GF-D8 (cell line): ENCODE data around the gene CACNA1B.
"Not testable (repeated sequence)": the region's sequence is repeated elsewhere in the genome, so short reads cannot be mapped to it uniquely, and the experiment has no call there.

ENCODE experiments used
- DNase-seq: peaks from one replicate; lab custom pipeline; 2025; lab: John Stamatoyannopoulos, UW

Gene CACNA1B

DNA sequence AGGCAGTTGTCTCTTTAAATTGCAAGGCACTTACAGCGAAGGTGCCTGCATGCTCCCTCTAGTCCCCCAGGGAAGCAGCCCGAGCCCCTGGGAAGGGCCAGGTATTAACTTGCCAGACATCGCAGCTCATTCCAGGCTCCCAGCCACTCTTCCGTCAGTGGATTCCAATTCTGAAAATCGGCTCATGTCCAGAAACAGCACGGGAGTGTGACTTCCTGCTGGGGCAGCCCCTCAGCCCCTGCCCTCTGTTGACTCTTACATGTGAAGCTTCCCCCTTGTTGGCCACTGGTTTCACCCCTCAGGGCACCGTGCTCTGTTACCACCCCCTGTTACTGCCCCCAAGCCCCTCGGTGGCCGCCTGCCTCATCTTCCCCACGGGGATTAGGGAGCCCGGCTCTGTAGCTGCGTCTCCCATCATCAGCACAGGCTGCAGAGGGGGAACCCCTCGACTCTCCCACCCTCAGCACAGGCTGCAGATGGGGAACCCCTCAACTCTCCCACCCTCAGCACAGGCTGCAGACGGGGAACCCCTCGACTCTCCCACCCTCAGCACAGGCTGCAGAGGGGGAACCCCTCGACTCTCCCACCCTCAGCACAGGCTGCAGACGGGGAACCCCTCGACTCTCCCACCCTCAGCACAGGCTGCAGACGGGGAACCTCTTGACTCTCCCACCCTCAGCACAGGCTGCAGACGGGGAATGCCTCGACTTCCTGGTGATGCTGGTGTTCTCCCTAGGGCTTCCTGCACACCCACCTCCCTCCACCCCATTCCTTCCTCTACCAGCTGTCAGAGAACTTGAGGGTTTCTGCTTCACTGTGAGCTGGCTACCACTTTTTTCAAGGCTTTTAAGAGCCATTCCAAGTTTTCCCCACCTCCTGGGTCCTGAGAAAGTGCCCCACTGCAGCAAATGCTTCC lies 11.1 kb upstream of the CACNA1B start:
- DNase-seq: no peak

DNA sequence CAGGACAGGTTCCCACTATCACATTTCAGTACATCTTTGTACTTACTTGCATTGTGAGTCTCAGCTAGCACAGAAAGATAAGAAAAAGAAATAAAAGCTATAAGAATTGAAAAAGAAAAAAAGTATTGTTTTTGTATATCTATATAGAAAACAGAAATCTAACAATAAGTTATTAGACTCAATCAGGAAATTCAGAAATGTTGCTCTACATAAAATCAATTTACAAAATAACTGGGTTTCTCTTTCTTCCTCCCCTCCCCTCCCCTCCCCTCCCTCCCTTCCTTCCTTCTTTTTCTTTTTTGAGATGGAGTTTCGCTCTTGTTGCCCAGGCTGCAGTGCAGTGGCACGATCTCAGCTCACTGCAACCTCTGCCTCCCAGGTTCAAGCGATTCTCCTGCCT lies 7.2 kb upstream of the CACNA1B start:
- DNase-seq: no peak

DNA sequence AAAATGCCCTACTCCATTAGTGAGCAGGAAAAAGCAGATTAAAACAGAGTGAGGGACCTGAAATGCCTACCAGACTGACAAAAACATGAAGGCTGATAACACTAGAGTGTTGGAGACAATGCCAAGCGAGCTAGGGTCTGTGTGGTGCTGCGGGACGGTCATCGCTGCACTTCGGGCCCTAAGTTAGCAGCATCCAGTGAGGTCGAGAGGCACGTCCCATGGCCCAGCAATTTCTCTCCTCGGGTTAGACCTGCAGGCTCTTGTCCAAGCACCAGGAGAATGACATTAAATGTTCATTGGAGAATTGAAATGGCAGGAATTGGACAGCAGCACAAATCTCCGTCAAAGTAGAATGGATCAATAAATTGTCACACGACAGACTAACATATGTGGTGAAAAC lies 5.3 kb upstream of the CACNA1B start:
- DNase-seq: no peak

DNA sequence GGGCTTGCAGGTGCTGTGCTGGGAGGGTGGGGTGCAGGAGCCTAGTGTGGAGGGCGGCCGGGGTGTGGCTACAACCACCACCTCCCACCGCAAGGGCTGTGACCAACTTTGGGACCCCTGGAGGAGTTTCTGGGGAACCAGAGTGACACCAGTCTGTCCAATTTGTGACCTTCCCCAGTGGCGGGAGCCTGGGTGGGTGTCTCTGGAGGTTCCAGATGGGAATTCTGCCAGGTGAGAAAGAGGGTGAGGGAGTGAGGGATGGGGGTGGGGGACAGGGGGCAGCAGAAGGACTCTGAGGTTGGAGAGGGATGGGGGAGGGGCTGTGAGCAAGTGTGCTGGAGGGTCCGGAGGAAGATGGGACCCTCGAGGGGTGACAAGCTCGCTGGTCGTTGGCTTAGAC lies 4.2 kb upstream of the CACNA1B start:
- no peak for DNase-seq

DNA sequence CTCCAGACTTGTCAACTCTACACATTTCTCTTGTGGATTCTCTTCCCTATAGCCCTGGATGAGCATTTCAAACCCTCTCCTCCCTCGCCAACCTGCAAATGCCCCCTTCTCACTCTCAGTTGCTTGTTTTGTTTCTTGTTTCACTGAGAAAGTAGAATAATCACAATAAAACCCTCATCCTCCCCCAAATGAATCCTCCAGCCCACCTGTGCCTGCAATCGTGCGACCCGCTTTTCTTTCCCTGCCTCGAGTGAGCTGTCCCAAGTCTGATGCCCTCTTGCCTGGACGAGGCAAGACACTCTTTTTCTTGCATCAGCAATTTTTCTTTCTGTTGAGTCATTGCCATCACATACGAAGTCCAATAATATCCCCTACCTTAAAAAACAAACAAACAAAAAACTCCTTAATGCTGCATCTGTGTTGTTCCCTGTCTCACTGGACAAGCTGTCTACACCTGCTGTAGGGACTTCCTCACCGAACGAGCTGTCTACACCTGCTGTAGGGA lies 3.7 kb upstream of the CACNA1B start:
- DNase-seq: no peak

DNA sequence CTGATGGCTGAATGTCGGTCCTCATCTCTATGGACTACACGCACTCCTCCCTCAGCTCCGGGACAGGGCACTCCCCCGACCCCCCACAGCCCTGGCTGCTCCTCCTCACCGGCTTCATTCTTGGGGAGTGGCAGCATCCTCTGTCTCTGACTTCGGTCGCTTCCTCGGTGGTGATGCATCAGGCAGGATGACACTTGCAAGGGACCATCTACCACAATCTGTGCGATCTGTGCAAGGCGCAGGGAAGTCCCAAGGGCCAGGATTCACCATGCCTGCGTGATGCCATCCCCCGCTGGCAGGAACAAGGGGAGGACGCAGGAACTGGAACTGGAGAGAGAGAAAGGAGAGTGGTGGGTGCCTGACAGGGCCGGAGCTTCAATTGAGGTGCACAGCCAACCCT lies 2.2 kb upstream of the CACNA1B start:
- no peak for DNase-seq

DNA sequence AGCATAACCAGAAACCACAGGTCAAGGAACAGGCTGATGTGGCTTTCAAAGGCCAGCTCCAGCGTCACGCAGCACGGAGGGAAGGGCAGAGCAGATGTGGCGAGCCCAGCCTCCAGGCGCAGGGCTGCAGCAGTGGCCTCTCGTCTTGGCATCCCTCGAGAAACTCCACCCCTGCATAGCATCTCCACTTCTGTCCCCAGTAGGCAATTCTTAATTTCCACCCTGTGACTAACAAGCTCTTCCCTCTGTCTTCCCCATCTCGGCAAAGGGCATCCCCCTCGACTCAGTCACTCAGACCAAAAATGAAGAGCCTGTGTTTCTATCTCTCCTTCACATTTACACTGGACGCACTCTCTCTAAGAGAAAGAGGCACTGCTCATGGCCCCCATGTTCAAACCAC lies 1.7 kb upstream of the CACNA1B start:
- DNase-seq: no peak

DNA sequence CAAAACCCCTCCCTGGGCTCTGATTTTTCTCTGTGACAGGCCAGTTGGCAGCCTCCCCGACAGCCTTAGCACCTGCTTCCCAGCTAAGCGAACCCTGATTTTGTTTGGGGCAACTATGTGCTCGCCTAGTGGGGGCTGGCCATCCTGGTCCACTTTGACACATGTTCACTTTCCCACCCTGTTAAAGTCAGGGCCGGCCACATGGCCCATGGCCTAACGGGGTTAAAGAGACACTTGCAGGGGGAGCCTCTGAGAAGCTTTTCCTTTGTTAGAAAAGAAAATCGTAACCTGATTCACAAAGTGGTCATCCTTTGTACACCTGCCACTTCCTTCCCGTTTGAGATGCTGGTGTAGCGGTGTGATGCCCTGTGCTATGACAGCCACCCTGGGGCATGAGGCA lies 1.3 kb upstream of the CACNA1B start:
- DNase-seq: no peak

DNA sequence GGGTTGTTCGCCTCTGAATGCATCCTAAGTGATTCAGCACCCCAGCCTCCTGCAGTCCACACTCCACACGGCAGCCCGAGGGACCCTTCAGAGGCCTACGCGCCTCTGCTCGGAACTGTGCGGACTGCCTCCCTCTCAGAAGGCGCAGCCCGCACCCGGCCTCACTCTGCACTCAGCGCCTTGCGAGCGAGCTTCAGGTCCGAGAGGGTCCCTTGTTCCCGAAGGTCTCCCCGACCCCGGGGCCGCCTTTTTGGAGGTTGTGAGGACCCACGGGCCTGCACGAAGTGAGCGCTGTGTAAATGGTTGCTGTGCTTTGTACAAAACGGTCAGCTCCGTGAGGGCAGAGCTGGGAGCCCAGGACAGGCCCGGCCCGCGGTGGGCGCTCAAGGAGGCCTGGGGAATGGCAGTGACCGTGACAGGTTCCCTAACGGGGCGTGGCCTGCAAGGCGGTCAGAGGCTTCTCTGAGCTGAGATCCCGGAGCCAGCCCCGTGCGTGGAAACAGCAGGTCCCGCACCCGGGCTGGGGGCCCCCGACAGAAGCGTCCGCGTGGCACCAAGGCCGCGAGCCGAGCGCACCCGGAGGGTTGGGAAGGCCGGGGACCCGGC lies 698 bp upstream of the CACNA1B start:
- no peak for DNase-seq

DNA sequence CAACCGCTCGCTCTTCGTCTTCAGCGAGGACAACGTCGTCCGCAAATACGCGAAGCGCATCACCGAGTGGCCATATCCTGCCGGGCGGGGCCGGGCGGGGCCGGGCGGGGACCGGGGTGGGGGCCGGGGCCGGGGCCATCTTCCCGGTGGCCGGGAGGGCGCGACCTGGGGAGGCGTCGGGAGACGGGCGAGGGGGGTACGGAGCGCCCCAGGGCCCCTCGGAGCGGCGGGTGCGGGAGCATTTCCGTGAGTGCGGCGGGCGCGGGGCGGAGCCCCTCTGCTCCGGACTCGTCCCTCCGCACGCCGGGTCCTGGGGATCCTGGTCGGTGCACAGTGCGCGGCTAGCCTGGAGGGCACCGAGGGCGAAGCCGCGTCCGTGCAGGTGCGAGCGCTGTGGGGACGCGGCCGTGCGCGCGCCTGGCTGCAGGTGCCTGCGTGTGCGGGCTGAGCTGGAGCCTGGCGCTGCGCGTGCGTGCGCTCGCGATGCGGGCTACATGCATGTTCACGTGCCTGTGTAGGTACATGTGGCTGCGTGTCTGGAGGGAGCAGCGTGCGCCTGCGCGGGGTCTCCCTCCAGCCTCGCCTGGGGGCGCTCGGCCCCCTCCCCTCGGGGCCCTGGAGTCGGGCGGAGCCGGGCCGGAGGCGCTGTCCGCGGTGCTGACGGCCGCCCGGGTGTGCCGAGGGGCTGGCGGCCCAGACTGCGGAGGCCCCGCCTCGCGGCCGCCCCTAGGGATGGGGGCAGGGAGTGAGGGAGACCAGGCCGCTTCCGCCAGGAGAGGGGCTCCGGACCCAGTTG lies 762 bp downstream of the CACNA1B start:
- DNase-seq: no peak

DNA sequence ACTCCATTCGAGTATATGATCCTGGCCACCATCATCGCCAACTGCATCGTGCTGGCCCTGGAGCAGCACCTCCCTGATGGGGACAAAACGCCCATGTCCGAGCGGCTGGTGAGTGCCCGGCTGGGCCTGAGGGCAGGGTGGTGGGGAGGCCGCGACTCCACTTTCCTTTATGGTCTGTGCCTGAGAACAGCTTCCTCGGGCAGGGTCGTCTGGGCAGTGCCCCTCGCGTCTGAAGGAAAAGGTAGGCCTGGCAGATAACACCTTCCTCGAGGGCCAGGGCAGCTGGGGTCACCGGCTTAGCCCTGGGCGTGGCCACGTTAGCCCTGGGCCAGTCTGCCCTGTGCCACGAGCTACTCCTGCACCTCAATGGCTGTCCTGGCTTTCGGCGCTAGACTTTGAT lies 1.5 kb downstream of the CACNA1B start:
- no peak for DNase-seq

DNA sequence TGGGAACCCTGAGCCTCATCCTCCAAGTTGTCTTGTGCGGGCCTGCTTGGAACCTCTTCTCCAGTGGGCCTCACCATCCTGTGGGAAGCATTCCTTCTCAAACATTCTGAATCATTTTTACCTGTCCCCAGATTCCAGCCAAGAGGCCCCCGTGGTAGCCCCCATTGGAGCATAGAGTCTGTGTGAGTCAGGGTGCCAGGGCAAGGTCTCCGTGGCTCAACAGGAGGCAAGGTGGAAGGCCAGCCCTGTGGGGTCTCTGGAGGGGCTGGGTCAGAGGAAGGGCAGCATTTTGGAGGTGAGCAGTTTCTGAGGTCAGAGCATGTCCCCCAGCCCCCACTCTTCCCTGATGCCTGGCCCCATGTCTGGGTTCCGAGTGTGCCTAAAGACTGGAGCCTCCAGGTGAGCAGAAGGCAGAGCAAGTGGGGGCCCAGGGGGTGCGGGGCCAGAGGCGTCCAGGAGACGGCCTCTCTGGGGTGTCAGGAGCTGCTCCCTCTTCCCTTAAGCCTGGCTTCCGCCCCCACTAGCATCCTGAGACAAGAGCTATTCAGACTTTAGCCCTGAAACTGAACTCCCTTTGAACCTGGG lies 2.1 kb downstream of the CACNA1B start:
- DNase-seq: no peak

DNA sequence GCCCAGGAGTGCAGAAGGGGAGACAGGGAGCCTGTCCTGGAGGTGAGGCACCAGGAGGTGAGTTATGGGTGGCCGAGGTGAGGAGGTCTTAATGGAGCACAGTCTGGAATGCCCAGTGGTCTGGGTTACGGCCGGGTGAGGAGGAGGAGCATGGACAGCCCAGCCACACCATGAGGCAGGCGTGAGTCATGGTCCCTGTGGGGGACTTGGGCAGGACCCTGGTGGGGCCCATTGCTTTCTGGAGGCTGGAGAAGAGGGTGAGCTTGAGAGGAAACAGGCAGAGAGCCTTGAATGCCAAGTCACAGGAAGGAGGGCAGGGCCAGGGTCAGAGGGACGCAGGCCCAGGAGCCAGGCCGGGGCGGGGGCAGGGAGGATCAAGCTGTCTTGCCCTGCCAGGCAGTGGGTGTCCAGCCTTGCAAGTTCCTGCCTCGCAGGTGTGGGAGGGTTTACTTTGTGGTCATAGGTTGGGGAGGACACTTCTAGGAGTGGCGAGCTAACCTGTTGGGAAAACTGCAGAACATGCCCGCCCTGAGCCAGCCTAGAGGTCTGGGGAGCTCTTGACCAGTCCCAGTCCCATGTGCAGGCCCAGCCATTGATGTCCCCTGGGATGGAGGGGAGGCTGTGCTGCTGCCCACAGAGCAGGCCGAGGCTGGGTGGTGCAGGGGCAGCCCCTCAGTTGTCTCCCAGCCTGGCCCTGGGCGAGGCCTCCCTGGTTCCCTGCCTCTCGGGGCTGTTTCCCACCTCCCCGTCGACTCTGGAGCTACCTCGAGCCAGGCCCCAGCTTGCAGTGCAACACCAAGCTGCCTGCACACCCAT lies 2.8 kb downstream of the CACNA1B start:
- DNase-seq: no peak

DNA sequence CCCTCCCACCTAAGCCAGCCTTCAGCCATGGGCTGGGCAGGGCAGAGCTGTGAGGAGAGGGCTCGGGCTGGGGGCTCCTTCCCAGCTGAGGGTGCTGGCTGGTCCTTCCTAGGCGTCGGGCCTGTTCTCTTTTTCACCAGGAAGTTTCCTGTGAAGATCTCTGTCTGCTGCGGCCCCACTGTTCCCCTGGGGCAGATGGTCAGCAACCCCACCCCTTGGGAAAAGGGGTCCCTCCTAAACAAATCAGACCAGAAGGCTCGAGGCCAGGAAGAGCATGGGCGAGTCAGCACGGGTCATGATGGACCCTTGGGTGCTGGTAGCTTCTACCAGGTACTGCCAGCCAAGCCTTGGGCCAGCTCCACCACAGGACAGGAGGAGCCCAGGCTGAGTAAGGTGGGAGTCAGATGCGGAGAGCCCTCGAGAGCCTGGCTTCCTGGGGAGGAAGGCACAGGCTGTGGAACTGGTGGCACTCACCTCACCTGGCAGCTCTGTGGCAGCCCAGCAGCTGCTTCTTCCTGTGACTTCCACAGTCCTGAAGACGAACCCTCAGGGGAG lies 3.5 kb downstream of the CACNA1B start:
- no peak for DNase-seq

DNA sequence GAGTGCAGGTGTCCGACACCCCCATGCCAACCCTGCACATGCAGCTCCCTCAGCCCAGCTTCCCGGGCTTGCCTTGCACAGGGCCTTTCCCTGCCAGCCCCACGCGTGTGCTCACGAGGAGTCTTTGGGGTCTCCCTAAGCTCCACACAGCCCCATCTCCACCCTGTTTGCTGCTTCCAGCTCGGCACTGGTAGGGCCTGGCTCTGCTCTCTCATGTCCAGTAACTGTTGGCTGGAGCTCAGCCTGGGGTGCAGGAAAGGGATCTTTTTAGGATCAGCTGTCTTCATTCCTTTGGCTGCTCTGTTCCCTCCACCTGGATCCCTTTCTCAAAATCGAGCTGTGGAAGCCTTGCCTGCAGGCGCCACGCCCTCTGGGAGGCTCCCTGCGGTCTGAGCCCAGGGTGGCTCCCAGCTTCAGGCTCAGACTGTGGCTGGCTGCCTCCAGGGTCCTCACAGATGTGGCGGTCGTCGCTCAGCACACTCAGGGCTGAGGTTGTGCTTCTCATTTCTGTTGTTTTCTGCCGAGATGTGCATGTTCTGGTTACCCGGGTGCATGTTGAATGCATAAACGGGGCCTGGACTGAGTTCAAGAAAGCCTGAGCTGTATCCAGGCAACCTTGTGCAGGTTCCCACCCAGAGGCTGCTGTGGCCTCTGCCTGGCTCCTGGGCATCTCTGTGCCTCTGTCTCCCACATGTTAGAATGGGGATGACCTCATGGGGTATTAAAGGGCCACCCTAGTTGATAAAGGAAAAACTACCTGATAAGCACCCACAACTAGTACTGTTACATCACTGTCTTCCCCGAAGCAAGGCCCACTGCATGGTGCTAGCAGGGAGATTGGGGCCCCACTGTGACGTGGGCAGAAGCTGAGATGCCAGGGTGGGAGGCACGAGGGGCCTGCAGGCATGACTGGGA lies 4.3 kb downstream of the CACNA1B start:
- no peak for DNase-seq

DNA sequence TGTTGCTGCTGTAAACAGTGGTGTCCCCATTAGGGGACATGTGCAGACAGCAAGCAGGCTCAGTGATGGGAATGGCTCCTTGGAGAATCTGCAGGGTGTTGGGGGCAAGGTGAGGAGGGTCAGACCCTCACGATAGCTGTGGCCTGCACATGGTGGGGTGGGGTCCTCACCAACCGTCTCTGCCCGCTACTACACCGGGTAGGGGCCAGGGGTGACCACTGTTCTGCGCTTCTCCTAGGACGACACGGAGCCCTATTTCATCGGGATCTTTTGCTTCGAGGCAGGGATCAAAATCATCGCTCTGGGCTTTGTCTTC lies 4.9 kb downstream of the CACNA1B start:
- no peak for DNase-seq

DNA sequence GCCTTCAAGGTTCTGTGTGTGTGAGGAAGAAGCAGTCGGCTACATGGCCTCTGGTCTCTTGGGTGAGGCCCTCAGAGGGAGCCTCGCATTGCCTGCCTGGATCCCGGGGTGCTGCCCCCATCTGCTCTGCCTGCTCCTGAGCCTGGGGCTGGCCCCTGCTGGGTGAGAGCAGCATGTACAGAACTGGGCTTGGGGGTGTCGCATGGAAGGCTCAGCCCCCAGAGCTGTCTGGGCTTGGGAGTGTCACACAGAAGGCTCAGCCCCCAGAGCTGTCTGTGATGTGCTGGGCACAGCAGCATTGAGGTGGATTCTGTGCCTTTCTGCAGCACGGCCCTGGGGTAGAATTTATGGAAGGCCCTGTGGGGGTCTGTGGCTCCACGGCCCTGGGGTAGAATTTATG lies 6.4 kb downstream of the CACNA1B start:
- DNase-seq: not testable (repeated sequence)

DNA sequence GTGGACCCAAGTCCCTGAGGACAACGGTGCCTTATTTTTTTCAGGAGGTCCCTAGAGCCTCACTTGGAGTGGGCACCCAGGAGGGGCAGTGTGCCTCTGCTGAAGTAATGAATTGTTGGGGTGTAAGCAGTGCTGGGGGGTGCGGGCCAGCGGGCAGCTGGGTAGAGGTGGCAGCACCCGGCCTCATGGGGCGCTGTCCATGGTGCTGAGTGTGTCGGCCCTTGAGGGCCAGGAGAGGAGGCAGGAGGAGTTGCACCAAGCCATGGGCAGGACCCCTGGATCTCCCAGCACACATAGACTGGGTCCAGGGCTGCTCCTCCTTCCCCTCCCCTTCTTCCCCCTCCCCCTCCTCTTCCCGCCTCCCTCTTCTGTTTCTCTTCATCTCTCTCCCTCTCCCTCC lies 7.0 kb downstream of the CACNA1B start:
- DNase-seq: not testable (repeated sequence)

DNA sequence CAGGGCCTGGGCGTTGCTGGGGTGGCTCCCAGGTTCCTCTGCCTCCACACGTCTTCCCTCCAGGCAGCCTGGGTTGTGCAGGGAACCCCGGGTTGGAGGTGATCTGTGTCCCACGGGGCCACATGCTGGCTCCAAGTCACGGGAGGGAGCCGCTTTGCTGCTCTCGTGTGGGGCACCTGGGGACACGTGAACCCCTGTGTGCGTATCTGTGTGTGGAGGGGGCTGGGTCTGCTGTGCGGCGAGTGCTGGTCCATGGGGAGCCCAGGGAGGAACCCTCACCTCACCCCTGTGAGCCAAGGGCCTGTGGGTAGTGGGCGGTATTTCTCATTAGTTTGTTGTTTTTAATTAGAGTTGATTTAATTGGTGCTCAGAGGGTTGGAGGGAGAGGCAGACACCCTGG lies 7.5 kb downstream of the CACNA1B start:
- not testable (repeated sequence) for DNase-seq

DNA sequence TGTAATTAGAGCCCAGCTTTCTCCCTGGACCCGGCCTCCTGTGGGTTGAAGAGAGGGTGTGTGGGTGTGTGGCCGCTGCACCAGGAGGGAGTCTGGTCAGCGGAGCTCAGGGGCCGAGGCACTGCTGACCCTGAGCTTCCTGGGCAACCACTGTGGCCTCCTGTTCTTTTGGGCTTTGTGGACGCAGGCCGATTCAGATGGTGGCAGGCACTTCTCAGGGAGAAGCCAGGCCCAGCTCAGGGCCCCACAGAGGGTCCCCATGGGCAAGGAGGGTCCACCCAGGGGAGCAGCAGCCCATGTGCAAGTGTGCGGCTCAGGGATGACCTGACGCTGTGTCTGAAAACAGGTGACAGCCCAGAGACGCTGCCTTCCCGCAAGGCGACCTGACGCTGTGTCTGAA lies 11.0 kb downstream of the CACNA1B start:
- DNase-seq: not testable (repeated sequence)
